Measurements from ENCODE around the gene TSPAN4. TPM values are rescaled to one million over a fixed set of nuclear protein-coding genes. Genes with fewer than 3 reads are reported as not detected.

TSPAN4 gene
- total and polyA plus RNA-seq, 2 of the 13 experiments (the other 11 are each of a cell fraction or from before 2014, with no cell fraction given): 31.7 to 68.3 TPM

DNA sequence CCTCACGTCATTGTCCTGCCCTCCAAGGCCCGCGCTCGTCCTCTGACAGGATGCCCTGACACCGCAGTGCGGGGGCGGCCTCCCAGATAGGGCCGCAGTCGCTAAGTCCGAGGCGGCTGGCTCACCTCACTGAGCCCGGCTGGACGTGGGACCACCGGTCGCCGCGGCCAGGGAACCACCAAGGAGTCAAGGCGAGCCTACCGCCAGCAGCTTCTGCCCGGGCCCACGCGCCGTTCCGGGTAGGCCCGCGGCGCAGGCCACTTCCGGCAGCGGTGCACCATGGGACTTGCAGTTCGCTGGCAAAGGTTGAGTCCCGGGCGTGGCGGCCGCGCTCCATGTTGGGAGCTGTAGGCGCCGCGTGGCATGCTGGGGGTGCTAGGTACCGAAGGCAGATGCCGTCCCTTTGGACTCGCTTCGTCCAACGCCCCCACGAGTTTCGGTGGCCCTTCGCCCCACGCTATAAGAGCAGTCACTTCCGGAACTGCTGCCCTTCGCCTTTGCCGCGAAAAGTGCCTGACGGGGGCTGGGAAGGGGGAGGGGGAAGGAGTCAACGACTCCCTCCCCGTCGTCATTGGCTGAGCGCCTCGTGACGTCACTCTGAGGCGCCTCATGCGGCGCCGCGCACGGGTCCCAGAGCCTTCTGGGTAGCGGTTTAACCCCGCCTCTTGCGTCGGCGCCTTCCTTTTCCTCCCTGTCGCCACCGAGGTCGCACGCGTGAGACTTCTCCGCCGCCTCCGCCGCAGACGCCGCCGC, 33.2 kb upstream of the TSPAN4 start, which contains the start of gene RPLP2 (continued):
- TF ChIP-seq, protein P1, sequence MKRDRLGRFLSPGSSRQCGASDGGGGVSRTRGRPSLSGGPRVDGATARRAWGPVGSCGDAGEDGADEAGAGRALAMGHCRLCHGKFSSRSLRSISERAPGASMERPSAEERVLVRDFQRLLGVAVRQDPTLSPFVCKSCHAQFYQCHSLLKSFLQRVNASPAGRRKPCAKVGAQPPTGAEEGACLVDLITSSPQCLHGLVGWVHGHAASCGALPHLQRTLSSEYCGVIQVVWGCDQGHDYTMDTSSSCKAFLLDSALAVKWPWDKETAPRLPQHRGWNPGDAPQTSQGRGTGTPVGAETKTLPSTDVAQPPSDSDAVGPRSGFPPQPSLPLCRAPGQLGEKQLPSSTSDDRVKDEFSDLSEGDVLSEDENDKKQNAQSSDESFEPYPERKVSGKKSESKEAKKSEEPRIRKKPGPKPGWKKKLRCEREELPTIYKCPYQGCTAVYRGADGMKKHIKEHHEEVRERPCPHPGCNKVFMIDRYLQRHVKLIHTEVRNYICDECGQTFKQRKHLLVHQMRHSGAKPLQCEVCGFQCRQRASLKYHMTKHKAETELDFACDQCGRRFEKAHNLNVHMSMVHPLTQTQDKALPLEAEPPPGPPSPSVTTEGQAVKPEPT (CRISPR knock-in tag; IDR thresholded peaks at IDR 0.05; ENCODE audit: low read depth): peak; percentile 59; the same call in 1 of the 2 replicates
- peak; percentile 94 for TF ChIP-seq KAT8 (CRISPR knock-in tag; IDR thresholded peaks at IDR 0.05)
- peak; percentile 36 for TF ChIP-seq RBM39 (IDR thresholded peaks at IDR 0.05; ENCODE audit: low read depth, low read length, poor library complexity, severe bottlenecking)
- TF ChIP-seq POLR2AphosphoS5 (IDR thresholded peaks at IDR 0.05; ENCODE audit: low read depth, low read length): peak; percentile 88
- peak; percentile 93; the same call in 1 of the 2 replicates for TF ChIP-seq ZZZ3 (CRISPR knock-in tag; IDR thresholded peaks at IDR 0.05; ENCODE audit: borderline replicate concordance)
- TF ChIP-seq, protein P2, sequence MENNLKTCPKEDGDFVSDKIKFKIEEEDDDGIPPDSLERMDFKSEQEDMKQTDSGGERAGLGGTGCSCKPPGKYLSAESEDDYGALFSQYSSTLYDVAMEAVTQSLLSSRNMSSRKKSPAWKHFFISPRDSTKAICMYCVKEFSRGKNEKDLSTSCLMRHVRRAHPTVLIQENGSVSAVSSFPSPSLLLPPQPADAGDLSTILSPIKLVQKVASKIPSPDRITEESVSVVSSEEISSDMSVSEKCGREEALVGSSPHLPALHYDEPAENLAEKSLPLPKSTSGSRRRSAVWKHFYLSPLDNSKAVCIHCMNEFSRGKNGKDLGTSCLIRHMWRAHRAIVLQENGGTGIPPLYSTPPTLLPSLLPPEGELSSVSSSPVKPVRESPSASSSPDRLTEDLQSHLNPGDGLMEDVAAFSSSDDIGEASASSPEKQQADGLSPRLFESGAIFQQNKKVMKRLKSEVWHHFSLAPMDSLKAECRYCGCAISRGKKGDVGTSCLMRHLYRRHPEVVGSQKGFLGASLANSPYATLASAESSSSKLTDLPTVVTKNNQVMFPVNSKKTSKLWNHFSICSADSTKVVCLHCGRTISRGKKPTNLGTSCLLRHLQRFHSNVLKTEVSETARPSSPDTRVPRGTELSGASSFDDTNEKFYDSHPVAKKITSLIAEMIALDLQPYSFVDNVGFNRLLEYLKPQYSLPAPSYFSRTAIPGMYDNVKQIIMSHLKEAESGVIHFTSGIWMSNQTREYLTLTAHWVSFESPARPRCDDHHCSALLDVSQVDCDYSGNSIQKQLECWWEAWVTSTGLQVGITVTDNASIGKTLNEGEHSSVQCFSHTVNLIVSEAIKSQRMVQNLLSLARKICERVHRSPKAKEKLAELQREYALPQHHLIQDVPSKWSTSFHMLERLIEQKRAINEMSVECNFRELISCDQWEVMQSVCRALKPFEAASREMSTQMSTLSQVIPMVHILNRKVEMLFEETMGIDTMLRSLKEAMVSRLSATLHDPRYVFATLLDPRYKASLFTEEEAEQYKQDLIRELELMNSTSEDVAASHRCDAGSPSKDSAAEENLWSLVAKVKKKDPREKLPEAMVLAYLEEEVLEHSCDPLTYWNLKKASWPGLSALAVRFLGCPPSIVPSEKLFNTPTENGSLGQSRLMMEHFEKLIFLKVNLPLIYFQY (CRISPR knock-in tag; IDR thresholded peaks at IDR 0.05; ENCODE audit: borderline replicate concordance): no peak
- peak; percentile 9; the same call in 1 of the 2 replicates for TF ChIP-seq IRX3 (CRISPR knock-in tag; IDR thresholded peaks at IDR 0.05; ENCODE audit: borderline replicate concordance, low read depth)
- no peak for TF ChIP-seq ZNF20 (CRISPR knock-in tag; IDR thresholded peaks at IDR 0.05)
- TF ChIP-seq GZF1 (CRISPR knock-in tag; IDR thresholded peaks at IDR 0.05): 0 out of 2 replicates have a peak, but pooled peaks have one; percentile 17
- peak; percentile 5 for TF ChIP-seq KDM4B (CRISPR knock-in tag; IDR thresholded peaks at IDR 0.05)
- TF ChIP-seq RFX1 (IDR thresholded peaks at IDR 0.05): no peak
- TF ChIP-seq MLLT10 (CRISPR knock-in tag; IDR thresholded peaks at IDR 0.05): no peak
- TF ChIP-seq, protein P3, sequence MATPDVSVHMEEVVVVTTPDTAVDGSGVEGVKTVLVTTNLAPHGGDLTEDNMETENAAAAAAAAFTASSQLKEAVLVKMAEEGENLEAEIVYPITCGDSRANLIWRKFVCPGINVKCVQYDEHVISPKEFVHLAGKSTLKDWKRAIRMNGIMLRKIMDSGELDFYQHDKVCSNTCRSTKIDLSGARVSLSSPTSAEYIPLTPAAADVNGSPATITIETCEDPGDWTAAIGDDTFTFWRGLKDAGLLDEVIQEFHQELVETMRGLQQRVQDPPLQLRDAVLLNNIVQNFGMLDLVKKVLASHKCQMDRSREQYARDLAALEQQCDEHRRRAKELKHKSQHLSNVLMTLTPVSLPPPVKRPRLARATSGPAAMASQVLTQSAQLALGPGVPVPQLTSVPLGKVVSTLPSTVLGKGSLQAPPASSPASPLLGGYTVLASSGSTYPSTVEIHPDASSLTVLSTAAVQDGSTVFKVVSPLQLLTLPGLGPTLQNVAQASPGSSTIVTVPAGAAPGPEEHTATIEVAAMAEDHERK (CRISPR knock-in tag; IDR thresholded peaks at IDR 0.05; ENCODE audit: low read depth): peak; percentile 87
- no peak for TF ChIP-seq TBP (CRISPR knock-in tag; IDR thresholded peaks at IDR 0.05)
- TF ChIP-seq EZH2 (conservative IDR thresholded peaks at IDR 0.05; ENCODE audit: low read depth, low read length): no peak
- no peak for TF ChIP-seq ZSCAN12 (CRISPR knock-in tag; IDR thresholded peaks at IDR 0.05)
- peak; percentile 81 for TF ChIP-seq HCFC1 (IDR thresholded peaks at IDR 0.05; ENCODE audit: low read depth, low read length)
- TF ChIP-seq FOXO1 (CRISPR knock-in tag; IDR thresholded peaks at IDR 0.05): peak; percentile 37; the same call in 1 of the 2 replicates
- no peak for TF ChIP-seq ZNF331 (CRISPR knock-in tag; IDR thresholded peaks at IDR 0.05)
- TF ChIP-seq ONECUT2 (CRISPR knock-in tag; IDR thresholded peaks at IDR 0.05): no peak
- TF ChIP-seq, protein P4, sequence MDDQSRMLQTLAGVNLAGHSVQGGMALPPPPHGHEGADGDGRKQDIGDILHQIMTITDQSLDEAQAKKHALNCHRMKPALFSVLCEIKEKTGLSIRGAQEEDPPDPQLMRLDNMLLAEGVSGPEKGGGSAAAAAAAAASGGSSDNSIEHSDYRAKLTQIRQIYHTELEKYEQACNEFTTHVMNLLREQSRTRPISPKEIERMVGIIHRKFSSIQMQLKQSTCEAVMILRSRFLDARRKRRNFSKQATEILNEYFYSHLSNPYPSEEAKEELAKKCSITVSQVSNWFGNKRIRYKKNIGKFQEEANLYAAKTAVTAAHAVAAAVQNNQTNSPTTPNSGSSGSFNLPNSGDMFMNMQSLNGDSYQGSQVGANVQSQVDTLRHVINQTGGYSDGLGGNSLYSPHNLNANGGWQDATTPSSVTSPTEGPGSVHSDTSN (CRISPR knock-in tag; IDR thresholded peaks at IDR 0.05; ENCODE audit: borderline replicate concordance): no peak
- TF ChIP-seq CBX1 (IDR thresholded peaks at IDR 0.05; ENCODE audit: low read depth): peak; percentile 60
- TF ChIP-seq HNRNPH1 (optimal IDR thresholded peaks at IDR 0.05; ENCODE audit: low read depth, low read length): no peak
